Hepatic stellate cell (primary cell): Measurements from ENCODE around the gene PSMB3.

Experiments
- DNase-seq: peaks from one replicate; pipeline ENCODE4 v3.0.0; 2011; ENCODE audit warnings: low spot score

Gene PSMB3

GRCh38 chr17:38797158-38797490, 44.6 kb downstream of the PSMB3 start:
- DNase-seq: no peak

GRCh38 chr17:38797828-38798227, 45.3 kb downstream of the PSMB3 start:
- DNase-seq: no peak

- DNase-seq: peak; percentile 58
These were observed 46.3 kb downstream of the PSMB3 start for GRCh38 chr17:38798614-38799500.

GRCh38 chr17:38799501-38800236, 47.1 kb downstream of the PSMB3 start, which contains the start of gene PIP4K2B:
Gene PIP4K2B (minus strand): TSS chr17:38799556. CDS start chr17:38799424, 132 bp downstream.
- DNase-seq: peak; percentile 99

- no peak for DNase-seq
These were observed 47.8 kb downstream of the PSMB3 start for GRCh38 chr17:38800237-38800760.

GRCh38 chr17:38809828-38810227, 57.3 kb downstream of the PSMB3 start:
- no peak for DNase-seq
